NCI-H345 (cell line): ENCODE data around the gene FAM210B.
"Not testable (repeated sequence)": the region's sequence is repeated elsewhere in the genome, so short reads cannot be mapped to it uniquely, and the experiment has no call there.

Experiments
- DNase-seq: peaks from one replicate; lab custom pipeline; 2025; lab: John Stamatoyannopoulos, UW

FAM210B gene

DNA sequence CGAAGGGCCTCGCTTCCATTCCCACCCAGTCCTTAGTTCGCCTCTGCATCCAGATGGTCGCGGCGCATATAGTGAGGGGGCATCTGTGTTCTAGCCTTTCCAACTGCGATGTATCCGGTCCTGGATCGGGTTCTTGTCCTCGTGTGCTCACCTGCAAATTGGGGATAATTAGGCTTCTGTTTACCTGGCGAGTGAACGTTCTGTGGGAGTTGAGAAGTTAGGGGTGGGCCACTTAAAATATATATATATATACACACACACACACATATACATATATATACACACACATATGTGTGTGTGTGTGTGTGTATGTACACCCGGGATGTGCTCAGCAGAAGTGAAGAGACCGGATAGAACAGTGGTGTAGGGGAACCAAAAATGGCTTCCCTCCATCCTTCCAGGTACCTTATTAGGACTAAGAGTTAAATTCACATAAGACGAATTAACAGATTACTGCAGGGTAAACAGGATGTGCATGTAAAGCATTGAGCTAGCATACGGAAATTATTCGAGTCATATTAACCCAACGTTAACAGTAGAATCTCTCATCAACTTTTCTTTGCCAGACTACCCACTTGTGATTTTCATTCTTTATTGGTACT, 34.2 kb downstream of the FAM210B start:
- peak; percentile 20 for DNase-seq

GRCh38 chr20:56393653-56394052, 34.9 kb downstream of the FAM210B start:
- no peak for DNase-seq

DNA sequence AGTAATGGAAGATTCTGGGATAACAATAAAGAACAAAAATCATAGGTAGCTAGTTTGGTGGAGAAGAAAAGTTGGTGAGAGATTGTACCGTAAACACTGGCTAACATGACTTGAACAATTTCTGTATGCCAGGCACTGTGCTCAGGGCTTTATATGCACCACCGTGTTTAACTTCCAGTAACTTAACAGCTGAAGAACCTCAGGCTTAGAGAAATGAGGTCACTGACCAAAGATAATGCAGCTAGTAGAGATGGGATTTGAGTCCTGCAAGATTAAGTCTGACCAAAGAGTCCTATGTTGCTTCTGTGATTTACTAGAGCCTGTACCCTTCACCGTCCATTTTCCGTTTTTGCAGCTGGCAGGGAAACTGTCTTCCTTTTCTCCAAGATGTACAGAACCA, 36.4 kb downstream of the FAM210B start:
- DNase-seq = no peak

- peak; percentile 55 for DNase-seq
These were observed 41.3 kb downstream of the FAM210B start for GRCh38 chr20:56400001-56400640.

DNA sequence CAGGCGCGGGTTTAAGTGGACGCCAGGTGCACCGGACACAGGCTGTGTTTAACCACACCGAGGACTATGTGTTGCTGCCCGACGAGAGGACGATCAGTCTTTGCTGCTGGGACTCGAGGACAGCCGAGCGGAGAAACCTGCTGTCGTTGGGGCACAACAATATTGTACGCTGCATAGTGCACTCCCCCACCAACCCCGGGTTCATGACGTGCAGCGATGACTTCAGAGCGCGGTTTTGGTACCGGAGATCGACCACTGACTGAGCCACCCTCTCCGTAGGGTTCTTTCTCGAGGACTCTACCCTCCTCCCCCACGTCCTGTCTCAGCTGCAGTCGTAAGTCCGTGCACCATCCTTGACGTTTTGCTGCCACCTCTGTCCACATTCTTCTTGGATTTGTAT, 44.7 kb downstream of the FAM210B start:
- DNase-seq = no peak

GRCh38 chr20:56405356-56405755, 46.6 kb downstream of the FAM210B start:
- not testable (repeated sequence) for DNase-seq

GRCh38 chr20:56406910-56407309, 48.1 kb downstream of the FAM210B start:
- no peak for DNase-seq

DNA sequence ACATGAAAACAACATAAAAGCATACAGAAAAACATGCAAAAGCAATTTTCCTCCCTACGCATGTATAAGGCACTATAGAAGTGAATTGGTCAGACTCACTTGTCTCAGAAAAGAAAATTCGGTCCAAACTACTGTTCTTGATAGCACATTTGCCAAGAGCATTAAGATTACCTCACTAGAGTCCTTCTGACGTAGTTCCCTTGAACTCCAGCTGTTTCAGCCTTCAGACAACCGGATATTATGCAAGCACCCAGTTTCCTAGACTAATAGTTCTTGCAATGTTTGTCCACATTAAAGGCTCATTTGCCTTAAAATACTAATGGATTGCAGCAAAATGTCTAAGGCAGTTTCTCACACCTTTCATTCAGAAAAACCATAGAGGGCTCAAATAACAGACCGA, 50.7 kb downstream of the FAM210B start:
- no peak for DNase-seq

GRCh38 chr20:56409956-56410355, 51.2 kb downstream of the FAM210B start:
- DNase-seq = no peak

- DNase-seq = not testable (repeated sequence)
These were observed 52.5 kb downstream of the FAM210B start for GRCh38 chr20:56411287-56411686.

DNA sequence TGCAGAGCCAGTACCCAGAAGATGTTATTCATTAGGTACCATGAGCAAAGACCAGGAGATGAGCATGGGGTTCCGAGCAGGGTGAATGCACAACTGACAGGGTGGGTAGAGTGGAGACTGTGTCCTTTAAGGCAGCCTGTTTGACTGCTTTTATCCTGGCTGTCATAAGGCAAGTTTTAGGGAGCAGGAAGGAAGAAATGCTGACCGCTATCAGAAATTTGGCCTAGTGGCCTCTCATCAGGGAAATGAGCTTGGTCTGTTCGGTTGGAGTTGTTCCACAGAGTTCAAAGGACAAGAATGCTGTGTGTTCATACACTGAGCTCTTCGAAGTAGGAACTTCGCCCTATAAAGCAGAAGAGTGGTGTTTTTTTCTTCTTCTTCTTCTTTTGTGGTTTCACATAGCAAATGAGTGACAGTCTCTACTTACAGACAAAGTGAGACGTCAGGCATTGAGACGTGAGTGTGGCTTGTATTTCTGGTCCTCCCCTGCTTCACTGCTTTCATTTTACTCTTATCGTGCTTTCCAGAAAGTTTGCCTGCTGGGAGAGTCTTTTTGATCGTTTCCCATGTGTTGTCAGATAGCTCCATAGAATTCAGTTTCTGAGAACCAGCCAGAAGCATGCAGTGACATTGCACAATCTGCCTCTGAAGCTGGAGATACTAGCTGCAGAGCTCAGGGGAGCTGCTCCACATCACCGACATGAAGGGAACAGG, 53.1 kb downstream of the FAM210B start, which contains the start of gene CASS4:
TSS of gene CASS4 (plus strand) at position 502 of the 714 bp plus-strand sequence. CDS start at position 701, 199 bp downstream.
- DNase-seq = no peak

GRCh38 chr20:56412473-56412790, 53.7 kb downstream of the FAM210B start:
- no peak for DNase-seq

DNA sequence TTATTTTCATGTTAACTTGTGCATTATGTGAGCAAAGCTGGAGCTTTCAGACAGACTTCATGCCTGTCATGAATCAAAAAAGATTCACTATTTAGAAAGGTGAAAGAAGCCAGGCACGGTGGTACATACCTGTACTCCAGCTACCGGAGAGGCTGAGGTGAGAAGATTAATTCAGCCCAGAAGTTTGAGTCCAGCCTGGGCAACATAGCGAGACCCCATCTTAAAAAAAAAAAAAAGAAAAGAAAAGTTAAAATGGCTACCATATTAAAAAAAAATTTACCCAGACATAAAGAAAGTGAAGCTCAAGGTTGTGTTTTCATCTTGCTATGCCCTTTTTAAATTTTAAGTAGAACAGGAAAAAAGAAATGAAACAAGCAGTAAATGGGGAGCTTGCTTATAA, 54.2 kb downstream of the FAM210B start:
- DNase-seq = no peak

DNA sequence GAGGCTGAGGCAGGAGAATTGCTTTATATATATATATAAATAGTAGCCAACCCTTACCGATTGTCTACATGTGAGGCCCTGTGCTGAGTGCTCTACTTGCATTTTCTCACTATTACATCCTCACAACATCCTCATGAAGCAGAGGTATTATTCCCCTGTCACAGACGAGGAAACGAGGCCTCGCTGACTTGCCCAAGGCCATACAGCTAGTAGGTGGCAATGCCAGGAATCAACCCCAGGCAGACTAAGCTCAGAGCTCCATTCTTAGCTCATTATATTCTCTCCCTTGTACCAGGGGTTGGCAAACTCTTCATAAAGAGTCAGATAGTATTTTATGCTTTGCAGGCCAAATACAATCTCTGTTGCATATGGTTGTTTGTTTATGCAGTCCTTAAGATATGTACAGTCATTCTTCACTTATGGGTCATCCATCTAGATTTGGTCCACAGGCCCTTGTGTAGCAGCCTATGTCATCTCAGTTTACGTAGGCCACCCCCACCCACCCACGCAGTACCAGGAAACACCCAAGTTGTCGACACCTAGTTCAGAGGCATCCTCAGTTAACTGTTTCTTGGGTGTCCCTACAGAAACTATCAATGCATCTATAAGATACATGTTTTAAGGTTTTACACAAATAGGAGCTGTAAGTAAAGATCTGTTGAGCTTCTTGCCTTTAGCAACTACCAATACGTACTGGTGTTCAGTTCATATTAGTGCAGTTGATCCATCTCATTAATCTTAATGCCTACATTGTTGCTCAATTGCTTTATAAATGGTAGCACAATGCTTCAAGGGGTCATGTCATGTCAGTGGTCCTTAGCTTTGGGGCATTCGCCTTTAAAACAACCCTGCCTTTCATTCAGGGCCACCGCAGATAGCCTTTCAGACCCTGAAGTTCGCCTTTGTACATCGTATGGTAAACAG, 56.3 kb downstream of the FAM210B start:
- DNase-seq = no peak

GRCh38 chr20:56417402-56417801, 58.6 kb downstream of the FAM210B start:
- DNase-seq = no peak

GRCh38 chr20:56417911-56418310, 59.1 kb downstream of the FAM210B start:
- no peak for DNase-seq
